LNCaP clone FGC (cell line): Measurements from ENCODE around the gene CLEC3B.

Source experiments
- DNase-seq: peaks from one replicate; pipeline ENCODE4 v3.0.0-alpha.2; 2011; ENCODE audit warnings: low read depth
- H3K4me3 ChIP-seq: 2 replicates; pipeline ENCODE4 v1.5.1; 2011; ENCODE audit warnings: mild to moderate bottlenecking, low read depth, low read length, control low read depth
- TF ChIP-seq, protein P1 (sequence below): IDR thresholded peaks from 2 replicates; pipeline ENCODE4 v1.5.1; 2012; ENCODE audit warnings: mild to moderate bottlenecking; ENCODE audit not compliant: control insufficient read depth, insufficient read depth; ENCODE audit errors: extremely low read depth

Gene CLEC3B

DNA sequence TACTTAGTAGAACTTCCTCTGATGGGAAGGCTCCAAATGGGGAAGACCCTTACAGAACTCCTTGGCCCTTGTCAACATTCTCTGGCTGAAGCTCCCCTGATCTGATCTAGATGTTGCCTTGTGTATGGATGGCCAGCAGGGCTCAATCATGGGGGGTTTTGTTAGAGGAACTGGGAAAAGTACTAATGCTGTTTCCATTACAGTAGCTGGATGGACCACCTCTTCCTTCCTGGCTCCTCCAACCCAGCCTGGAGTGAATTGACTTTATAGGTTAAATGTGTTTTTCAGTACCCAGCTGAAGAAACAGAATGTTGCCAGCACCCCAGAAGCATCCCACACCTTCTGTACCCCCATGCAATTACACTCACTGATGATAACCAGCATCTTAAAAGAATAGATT lies 22.7 kb upstream of the CLEC3B start:
- DNase-seq, result no peak
- TF ChIP-seq, protein P1, sequence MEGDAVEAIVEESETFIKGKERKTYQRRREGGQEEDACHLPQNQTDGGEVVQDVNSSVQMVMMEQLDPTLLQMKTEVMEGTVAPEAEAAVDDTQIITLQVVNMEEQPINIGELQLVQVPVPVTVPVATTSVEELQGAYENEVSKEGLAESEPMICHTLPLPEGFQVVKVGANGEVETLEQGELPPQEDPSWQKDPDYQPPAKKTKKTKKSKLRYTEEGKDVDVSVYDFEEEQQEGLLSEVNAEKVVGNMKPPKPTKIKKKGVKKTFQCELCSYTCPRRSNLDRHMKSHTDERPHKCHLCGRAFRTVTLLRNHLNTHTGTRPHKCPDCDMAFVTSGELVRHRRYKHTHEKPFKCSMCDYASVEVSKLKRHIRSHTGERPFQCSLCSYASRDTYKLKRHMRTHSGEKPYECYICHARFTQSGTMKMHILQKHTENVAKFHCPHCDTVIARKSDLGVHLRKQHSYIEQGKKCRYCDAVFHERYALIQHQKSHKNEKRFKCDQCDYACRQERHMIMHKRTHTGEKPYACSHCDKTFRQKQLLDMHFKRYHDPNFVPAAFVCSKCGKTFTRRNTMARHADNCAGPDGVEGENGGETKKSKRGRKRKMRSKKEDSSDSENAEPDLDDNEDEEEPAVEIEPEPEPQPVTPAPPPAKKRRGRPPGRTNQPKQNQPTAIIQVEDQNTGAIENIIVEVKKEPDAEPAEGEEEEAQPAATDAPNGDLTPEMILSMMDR, result no peak
- H3K4me3 ChIP-seq, result no peak overlapping the region

DNA sequence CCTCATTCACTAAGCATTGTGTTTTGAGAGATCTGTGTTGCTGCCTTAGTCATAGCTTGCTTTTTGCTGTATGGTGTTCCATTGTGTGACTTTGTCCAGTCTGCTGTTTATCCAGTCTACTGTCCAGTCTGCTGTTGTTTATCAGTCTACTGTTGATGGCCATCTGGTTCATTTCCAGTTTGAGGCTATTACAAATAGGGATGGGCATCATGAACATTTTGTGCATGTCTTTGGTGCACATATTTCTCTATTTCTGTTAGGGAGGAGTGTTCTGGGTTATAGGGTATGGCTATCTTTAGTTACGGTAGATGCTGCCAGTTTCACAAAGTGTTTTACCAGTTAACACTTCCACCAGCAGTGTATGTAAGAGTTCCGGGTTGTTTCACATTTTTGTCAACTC lies 22.2 kb upstream of the CLEC3B start:
- TF ChIP-seq, protein P1, result no peak
- no peak for DNase-seq
- no peak overlapping the region for H3K4me3 ChIP-seq

DNA sequence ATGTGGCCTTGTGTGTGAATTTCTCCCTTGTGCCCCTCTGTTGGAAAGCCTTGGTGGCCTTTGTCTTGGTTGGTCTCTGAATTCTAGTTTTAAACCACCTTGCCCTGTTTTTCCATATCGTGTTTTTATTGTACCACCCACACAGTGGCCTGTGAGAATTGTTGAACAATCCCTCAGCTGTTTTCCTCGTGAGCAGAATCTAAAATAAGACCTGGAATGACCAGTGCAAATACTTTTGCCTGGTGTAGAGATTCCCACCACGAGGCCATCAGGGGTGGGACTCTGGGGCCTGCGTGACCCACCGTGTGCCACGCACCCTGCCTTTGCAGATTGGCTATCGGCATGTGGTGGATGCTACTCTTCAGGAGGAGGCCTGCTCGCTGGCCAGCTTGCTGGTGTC lies 19.0 kb upstream of the CLEC3B start:
- TF ChIP-seq, protein P1, result no peak
- DNase-seq, result no peak
- no peak overlapping the region for H3K4me3 ChIP-seq

DNA sequence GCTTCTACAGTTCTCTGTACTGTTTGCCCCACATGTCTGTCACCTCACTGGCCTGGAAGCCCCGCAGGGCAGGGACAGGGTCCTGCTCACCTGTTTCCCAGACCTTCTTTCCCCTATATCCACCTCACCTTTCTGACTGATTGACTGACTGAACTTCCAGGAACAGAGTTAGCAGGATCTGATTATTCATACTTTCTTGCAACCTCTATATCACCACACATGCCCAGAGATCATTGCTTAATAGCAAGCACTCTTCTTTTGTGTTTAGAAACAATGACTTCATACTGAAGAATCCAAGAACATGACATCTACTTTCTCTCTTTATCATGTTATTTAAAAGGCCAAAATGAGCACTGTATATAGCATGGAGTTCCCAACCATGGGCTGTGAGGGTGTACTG lies 18.0 kb upstream of the CLEC3B start:
- no peak for DNase-seq
- no peak overlapping the region for H3K4me3 ChIP-seq
- TF ChIP-seq, protein P1, result no peak

DNA sequence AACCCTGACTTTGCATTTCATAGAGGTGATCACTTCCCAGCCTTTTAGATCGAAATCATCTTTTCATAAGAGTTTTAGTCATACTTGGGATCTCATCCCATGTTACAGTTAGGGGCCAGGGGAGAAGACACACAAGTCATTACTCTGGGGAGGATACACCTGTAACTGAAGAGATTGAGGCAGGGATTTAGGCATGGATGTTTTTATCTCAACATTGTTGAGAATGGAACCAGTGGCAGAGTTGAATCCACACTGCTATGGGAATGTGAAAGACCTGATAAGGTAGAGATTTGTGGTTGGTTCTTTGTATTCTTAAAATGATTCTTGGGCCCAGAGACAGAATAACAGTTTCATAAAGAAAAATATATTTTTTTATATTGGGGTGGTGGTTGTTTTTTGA lies 16.2 kb upstream of the CLEC3B start:
- DNase-seq, result no peak
- TF ChIP-seq, protein P1, result no peak
- H3K4me3 ChIP-seq, result no peak overlapping the region

DNA sequence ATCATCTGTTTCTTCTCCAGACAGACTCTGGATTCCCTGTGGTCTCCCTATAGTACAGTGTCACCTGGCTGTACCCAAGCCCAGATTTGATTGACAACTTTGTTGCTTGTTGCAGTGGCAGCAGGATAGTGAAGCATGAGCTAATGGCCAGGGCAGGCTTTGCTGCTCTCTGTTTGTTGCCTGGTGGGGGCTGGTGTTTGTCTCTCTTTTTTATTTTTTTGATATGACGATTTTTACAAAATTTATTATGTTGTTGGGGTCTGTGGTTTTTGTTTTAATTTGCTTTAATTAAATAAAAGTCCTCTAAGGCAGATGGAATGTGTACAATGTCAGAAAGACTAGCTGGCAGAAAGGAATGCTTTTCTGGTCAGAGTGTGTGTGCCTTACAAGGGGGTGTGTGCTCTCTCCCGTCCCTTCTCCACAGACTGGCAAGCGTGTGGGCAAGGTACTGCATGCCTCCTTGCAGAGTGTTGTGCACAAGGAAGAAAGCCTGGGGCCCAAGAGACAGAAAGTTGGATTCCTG lies 15.2 kb upstream of the CLEC3B start:
- no peak for DNase-seq
- TF ChIP-seq, protein P1, result no peak
- no peak overlapping the region for H3K4me3 ChIP-seq

DNA sequence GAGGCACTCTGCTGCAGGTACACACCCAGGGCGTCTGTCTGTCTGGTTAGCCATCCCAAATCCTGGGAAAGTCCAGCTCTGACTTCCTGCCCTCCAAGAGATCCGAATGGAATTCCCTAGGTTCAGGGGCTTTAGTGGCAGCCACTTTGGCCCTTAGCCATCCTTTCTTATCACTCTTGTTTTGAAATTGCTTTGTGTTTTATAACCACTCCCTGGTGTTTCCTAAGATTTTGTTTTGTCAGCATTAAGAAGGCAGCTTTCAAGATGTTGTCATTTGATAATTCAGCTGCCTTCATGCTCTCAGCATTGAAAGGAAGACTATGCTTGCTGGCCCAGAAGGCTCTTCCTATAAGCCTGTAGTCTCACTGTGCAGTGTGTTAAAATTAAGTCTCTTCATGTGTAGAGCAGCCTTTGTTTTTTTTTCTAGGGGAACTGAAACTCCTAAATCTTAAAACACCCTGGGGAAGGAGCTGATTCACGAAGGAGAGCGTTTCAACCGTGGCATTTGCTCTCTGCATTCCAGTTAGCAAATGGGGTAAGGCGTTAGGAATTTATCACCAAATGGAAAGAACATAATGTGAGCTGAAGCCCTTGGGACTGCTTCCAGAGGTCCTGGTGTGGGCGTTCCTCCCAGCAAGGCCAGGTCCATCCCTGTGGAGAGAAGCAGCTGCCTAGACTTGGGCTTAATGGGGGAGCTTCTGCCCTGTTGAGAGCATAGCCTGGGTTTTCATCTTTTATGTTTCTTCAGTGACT lies 14.2 kb upstream of the CLEC3B start:
- no peak overlapping the region for H3K4me3 ChIP-seq
- DNase-seq, result no peak

More for the DNA sequence above, 14.2 kb upstream of the CLEC3B start:
- TF ChIP-seq, protein P1, result no peak
